Endometrial microvascular endothelial cells (primary cell): ENCODE measurements around the gene OR10G3. TPM values are rescaled to one million over a fixed set of nuclear protein-coding genes. Genes with fewer than 3 reads are reported as not detected.

Source experiments
- total RNA-seq: library from RNA; depleted of rRNA; stranded (reverse); fragments of >200 nt; gene quantifications from one replicate; pipeline ENCODE4 v1.2.3, GENCODE V29; 2015; ENCODE audit errors: inconsistent ontology term

Gene OR10G3
- total RNA-seq, 1 donor from 2014 or later = not detected

Other genes starting within 250 kb of the OR10G3 start
- 81.4 TPM for gene SUPT16H, start 196.1 kb downstream of the OR10G3 start, total RNA-seq
- gene CHD8, start 124.0 kb downstream of the OR10G3 start, total RNA-seq = 38.2 TPM
- gene RAB2B, start 103.1 kb downstream of the OR10G3 start, total RNA-seq = 30.4 TPM
- gene TOX4, start 102.9 kb downstream of the OR10G3 start, total RNA-seq = 37.4 TPM
- gene METTL3, start 68.7 kb downstream of the OR10G3 start, total RNA-seq = 75.2 TPM
- 1.4 TPM for gene SALL2, start 53.7 kb downstream of the OR10G3 start, total RNA-seq
- gene OR10G2, start 54.9 kb upstream of the OR10G3 start, total RNA-seq = not detected
- not detected for gene OR4E2, start 73.8 kb upstream of the OR10G3 start, total RNA-seq
- gene OR4E1, start 93.7 kb upstream of the OR10G3 start, total RNA-seq = not detected